HL-60/S4 treated with retinoic acid at 250 ng/mL for 4 days and 3 days (cell line): ENCODE results near the gene ELOVL7.
"Not testable (repeated sequence)": the region's sequence is repeated elsewhere in the genome, so short reads cannot be mapped to it uniquely, and the experiment has no call there.

Source experiments
- in situ Hi-C: fragments of 300-500 bp; cut with MboI; formaldehyde crosslinking; loops from 2 replicates; pipeline ENCODE4 v1.7.0; 2022; ENCODE audit warnings: low sequenced_read_pairs

ELOVL7 gene

DNA sequence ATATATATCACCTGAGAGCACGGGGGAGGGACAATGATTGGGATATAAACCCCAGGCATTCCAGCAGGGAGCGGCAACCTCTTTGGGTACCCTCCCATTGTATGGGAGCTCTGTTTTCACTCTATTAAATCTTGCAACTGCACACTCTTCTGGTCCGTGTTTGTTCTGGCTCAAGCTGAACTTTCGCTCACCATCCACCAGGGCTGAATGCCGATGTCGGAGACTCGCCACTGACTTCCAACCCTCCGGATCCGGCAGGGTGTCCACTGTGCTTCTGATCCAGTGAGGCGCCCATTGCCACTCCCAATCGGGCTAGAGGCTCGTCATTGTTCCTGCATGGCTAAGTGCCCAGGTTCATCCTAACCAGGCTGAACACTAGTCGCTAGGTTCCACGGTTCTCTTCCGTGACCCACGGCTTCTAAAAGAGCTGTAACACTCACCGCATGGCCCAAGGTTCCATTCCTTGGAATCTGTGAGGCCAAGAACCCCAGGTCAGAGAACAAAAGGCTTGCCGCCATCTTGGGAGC lies 48.6 kb downstream of the ELOVL7 start:
- in situ Hi-C loops = not testable (repeated sequence)

- in situ Hi-C loops = no loop called here
Measured at GRCh38 chr5:60794691-60795090, 49.4 kb downstream of the ELOVL7 start.

GRCh38 chr5:60792438-60792837 lies 51.6 kb downstream of the ELOVL7 start:
- in situ Hi-C loops = no loop called here

- in situ Hi-C loops = no loop called here
Measured at GRCh38 chr5:60789551-60789950, 54.5 kb downstream of the ELOVL7 start.

DNA sequence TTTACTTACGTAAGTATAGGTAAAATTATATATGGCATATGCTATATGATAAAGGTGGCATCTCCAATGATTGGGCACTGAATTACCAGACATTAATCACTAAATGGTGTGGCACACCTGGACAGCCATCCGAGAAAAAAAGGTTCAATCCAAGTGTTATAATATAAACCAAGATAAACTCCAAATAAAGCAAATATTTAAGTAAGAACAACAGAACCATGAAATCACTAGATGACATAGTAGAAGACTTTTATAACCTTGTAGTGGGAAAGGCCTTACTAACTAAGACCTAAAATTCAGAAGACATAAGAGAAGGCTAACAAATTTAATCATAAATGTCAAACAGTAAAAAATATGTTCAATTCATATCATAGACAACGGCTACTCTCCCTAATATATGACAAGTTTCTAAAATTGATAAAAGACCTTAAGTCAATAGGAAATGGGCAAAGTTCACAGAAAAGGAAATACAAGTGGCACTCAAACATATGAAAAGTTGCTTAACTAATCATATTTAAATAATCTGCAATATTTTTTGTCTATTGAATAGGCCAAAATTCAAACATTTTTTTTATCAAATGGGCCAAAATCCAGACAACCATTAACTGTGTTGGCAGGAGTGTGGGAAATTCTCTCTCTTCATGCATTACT lies 55.1 kb downstream of the ELOVL7 start:
- in situ Hi-C loops = no loop called here

DNA sequence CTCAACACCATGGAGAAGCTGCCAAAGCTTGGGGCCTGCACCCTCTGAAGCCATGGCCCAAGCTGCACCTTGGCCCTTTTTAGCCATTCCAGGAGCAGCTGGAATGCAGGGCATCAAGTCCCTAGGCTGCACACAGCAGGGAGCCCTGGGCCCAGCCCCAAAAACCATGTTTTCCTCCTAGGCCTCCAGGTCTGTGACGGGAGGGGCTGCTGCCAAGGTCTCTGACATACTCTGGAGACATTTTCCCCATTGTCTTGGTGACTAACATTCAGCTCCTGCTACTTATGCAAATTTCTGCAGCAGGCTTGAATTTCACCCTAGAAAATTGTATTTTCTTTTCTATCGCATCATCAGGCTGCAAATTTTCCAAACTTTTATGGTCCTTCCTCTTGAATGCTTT lies 64.6 kb downstream of the ELOVL7 start:
- in situ Hi-C loops = no loop called here

- in situ Hi-C loops = no loop called here
Measured at GRCh38 chr5:60776343-60776742, 67.7 kb downstream of the ELOVL7 start.

DNA sequence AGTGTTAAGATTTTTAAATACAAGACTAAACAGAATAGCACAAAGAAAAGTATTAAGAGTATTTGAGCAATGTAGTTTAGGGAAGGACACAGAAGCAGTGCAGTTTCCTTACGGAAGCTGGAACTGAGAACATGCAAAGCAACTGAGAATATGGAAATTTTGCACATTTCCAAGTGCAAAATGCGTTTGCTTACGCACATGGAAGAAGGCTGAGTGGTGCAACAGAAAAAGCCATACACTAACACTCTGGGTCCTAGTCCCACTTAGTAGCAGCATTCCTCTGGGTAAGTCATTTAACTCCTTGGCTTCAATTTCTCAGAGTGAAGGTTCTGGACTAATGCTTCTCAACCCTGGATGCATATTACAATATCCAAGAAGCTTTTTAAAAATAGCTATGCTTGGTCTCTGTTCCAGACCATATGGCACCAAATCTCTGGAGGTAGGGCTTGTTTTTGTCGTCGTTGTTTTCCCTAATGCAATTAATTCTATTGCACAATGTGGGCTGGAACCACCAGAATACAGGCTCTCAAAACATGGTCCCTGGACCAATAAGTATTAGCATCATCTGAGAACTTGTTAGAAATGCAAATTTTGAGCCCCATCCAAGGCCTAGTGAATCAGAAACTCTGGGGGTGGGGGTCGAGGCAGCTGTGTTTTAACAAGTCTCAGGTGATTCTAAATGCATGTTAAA lies 78.9 kb downstream of the ELOVL7 start:
- in situ Hi-C loops = no loop called here

GRCh38 chr5:60763061-60763460 lies 81.0 kb downstream of the ELOVL7 start:
- in situ Hi-C loops = no loop called here

GRCh38 chr5:60754495-60754894 lies 89.6 kb downstream of the ELOVL7 start:
- in situ Hi-C loops = no loop called here

- in situ Hi-C loops = no loop called here
Measured at GRCh38 chr5:60744682-60745081, 99.4 kb downstream of the ELOVL7 start.

DNA sequence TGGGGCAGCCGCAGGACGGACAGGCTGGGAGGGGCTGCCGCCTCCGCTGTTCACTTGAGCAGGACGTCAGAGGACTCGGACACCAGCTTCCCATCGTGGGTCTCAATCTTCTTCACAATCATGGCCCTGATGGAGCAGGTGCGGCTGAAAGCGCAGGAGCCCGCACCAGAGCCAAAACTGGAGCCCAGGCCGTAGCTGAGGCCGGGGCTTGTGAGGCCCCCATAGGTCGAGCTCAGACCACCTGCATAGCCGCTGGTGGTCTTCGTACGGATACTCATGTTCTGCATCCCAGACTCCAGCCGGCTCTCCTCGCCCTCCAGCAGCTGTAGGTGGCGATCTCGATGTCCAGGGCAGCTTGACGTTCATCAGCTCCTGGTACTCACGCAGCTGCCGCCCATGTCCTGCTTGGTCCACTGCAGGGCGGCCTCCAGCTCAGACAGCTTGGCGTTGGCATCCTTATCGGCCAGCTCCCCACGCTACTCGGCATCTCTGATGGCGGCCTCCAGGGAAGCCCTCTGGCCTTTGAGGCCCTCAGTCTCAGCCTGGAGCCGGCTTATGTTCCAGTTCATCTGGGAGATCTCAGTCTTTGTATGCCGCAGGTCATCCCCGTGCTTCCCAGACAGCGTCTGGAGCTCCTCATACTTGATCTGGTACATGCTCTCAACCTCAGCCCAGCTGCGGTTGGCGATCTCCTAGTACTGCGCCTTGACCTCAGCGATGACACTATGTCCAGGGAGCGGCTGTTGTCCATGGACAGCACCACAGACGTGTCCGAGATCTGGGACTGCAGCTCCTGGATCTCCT lies 100.4 kb downstream of the ELOVL7 start:
- in situ Hi-C loops = no loop called here

DNA sequence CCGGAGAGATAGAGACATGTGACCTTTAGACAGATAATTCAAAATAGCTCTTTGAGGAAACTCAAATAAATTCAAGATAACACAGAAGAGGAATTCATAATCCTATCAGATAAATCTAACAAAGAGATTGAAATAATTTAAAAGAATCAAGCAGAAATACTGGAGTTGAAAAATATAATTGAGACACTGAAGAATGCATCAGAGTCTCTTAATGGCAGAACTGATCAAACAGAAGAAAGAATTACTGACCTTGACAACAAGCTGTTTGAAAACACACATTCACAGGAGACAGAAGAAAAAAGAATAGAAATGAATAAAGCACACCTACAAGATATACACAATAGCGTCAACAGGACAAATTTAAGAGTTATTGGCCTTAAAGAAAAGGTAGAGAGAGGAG lies 103.7 kb downstream of the ELOVL7 start:
- in situ Hi-C loops = no loop called here

- in situ Hi-C loops = no loop called here
Measured at GRCh38 chr5:60738933-60739332, 105.1 kb downstream of the ELOVL7 start.

GRCh38 chr5:60738461-60738860 lies 105.6 kb downstream of the ELOVL7 start:
- in situ Hi-C loops = no loop called here

DNA sequence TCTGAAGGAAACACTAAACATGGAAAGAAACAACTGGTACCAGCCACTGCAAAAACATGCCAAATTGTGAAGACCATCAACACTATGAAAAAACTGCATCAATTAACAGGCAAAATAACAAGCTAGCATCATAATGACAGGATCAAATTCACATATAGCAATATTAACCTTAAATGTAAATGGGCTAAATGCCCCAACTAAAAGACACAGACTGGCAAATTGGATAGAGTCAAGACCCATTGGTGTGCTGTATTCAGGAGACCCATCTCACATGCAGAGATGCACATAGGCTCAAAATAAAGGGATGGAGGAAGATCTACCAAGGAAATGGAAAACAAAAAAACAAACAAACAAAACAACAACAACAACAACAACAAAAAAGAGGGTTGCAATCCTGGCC lies 113.2 kb downstream of the ELOVL7 start:
- in situ Hi-C loops = not testable (repeated sequence)

GRCh38 chr5:60727033-60727679 lies 116.9 kb downstream of the ELOVL7 start:
- in situ Hi-C loops = no loop called here

- in situ Hi-C loops = no loop called here
Measured at GRCh38 chr5:60724126-60724525, 119.9 kb downstream of the ELOVL7 start.

- in situ Hi-C loops = no loop called here
Measured at GRCh38 chr5:60722416-60722815, 121.7 kb downstream of the ELOVL7 start.

DNA sequence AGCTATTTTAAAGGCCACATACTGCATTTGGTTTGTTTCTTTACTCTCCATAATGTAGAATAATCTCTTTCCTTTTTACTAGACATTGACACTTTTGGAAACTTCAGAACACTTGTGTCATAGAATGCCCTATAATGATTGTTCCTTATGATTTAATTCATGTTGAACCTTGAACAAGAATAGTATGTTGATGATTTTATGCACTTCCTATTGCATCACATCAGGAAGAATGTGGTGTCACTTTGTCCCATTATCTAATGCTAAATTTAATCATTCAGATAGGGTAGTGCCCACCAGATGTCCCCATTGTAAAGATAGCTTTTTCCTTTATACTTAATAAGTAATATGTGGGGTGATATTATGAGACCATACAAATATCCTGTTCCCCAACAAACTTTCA lies 124.7 kb downstream of the ELOVL7 start:
- in situ Hi-C loops = no loop called here
